Measurements from ENCODE around the gene PDLIM1. TPM values are rescaled to one million over a fixed set of nuclear protein-coding genes. Genes with fewer than 3 reads are reported as not detected.

The PDLIM1 gene
- total RNA-seq, 6 experiments from 2014 or later = 63.9 to 105 (median 82.1) TPM

GRCh38 chr10:95297402-95297801 is 6.6 kb upstream of the PDLIM1 start:
- Histone ChIP-seq H3K36me3 (no peaks in the 10 kb centered on the region), H3K9me3 (no peaks in the 10 kb centered on the region), H3K27ac (no peak overlapping the region), H3K4me1 (peaks cover 0 to 6% (median 0%) of the 10 kb centered on the region in 4 donors), H3K27me3 (no peaks in the 10 kb centered on the region), H3K4me3 (no peak overlapping the region)
- 62% methylated on average over 2 of the region's 3 CpGs for WGBS (ENCODE audit: insufficient coverage, low coverage, low lambda C conversion rate, missing lambda C conversion rate)
- intact Hi-C loops (cut with DNase I) = no loop called here
- ATAC-seq = peak in 2 of 4 donors; percentile 39 to 47
- DNase-seq = no peak
- TF ChIP-seq POLR2A (IDR thresholded peaks at IDR 0.05) (no peak), CTCF (IDR thresholded peaks at IDR 0.05) (no peak)

GRCh38 chr10:95296764-95297163 is 6.0 kb upstream of the PDLIM1 start:
- no peaks in the 10 kb centered on the region for H3K9me3 ChIP-seq
- no peaks in the 10 kb centered on the region for H3K27me3 ChIP-seq
- H3K36me3 ChIP-seq = no peaks in the 10 kb centered on the region
- no peak overlapping the region for H3K27ac ChIP-seq
- WGBS (ENCODE audit: insufficient coverage, low coverage, low lambda C conversion rate, missing lambda C conversion rate) = 100% methylated on average over 3 of the region's 4 CpGs
- ATAC-seq = no peak
- TF ChIP-seq POLR2A (IDR thresholded peaks at IDR 0.05) = no peak
- TF ChIP-seq CTCF (IDR thresholded peaks at IDR 0.05) = no peak
- DNase-seq = no peak
- no peak overlapping the region for H3K4me3 ChIP-seq
- peaks cover 0 to 6% (median 0%) of the 10 kb centered on the region in 4 donors for H3K4me1 ChIP-seq
- intact Hi-C loops (cut with DNase I) = no loop called here

- Histone ChIP-seq H3K4me1 (peaks cover 0 to 6% (median 0%) of the 10 kb centered on the region in 4 donors), H3K27me3 (no peaks in the 10 kb centered on the region), H3K36me3 (no peaks in the 10 kb centered on the region), H3K27ac (no peak overlapping the region), H3K4me3 (peak overlapping the region; percentile 23 to 46 (median 29)), H3K9me3 (no peaks in the 10 kb centered on the region)
- TF ChIP-seq POLR2A (IDR thresholded peaks at IDR 0.05) (no peak), CTCF (IDR thresholded peaks at IDR 0.05) (no peak)
- peak; percentile 49 to 69 (median 59) for ATAC-seq
- peak; percentile 56 to 70 (median 63) for DNase-seq
- WGBS (ENCODE audit: insufficient coverage, low coverage, low lambda C conversion rate, missing lambda C conversion rate) = 16% methylated on average over 17 of the region's 39 CpGs
- intact Hi-C loops (cut with DNase I) = no loop called here
These were observed 4.4 kb upstream of the PDLIM1 start for GRCh38 chr10:95295031-95295755.

GRCh38 chr10:95293631-95294030 is 2.8 kb upstream of the PDLIM1 start:
- Histone ChIP-seq H3K27me3 (no peaks in the 10 kb centered on the region), H3K4me1 (peaks cover 0 to 19% (median 4%) of the 10 kb centered on the region in 4 donors), H3K36me3 (no peaks in the 10 kb centered on the region), H3K4me3 (no peak overlapping the region), H3K27ac (no peak overlapping the region), H3K9me3 (no peaks in the 10 kb centered on the region)
- intact Hi-C loops (cut with DNase I) = no loop called here
- no peak for DNase-seq
- TF ChIP-seq CTCF (IDR thresholded peaks at IDR 0.05) (no peak), POLR2A (IDR thresholded peaks at IDR 0.05) (no peak)
- no peak for ATAC-seq
- WGBS (ENCODE audit: insufficient coverage, low coverage, low lambda C conversion rate, missing lambda C conversion rate) = 98% methylated on average over 3 of the region's 3 CpGs
